Stimulated activated CD4-positive, alpha-beta T cell treated with anti-CD3 and anti-CD28 coated beads, Interleukin-2, amount 100 ng/mL, for 48 hours (primary cell): ENCODE results near the gene CASP1.
"Not testable (repeated sequence)": the region's sequence is repeated elsewhere in the genome, so short reads cannot be mapped to it uniquely, and the experiment has no call there.

Experiments
- DNase-seq, 2 donors: peaks; one replicate each; pipeline ENCODE4 v3.0.0-alpha.2; 2020

CASP1 gene

GRCh38 chr11:105034813-105035620 is at the start of gene CASP1:
Gene CASP1, minus strand, starts transcription at chr11:105035144. Its CDS starts 31 bp downstream, at chr11:105035113.
- peak in 1 of 2 donors; percentile 17 for DNase-seq

- DNase-seq = no peak
Measured at GRCh38 chr11:105081412-105082150, 46.6 kb upstream of the CASP1 start.

GRCh38 chr11:105080171-105080906 is 45.4 kb upstream of the CASP1 start:
- not testable (repeated sequence) for DNase-seq

- DNase-seq = no peak
Measured at GRCh38 chr11:105078283-105078682, 43.3 kb upstream of the CASP1 start.

GRCh38 chr11:105077141-105077790 is 42.3 kb upstream of the CASP1 start:
- peak; percentile 11 to 32 for DNase-seq

GRCh38 chr11:105074166-105074530 is 39.2 kb upstream of the CASP1 start:
- DNase-seq = no peak

- DNase-seq = no peak
Measured at GRCh38 chr11:105073456-105074165, 38.7 kb upstream of the CASP1 start.

- DNase-seq = not testable (repeated sequence)
Measured at GRCh38 chr11:105072080-105072479, 37.1 kb upstream of the CASP1 start.

- no peak for DNase-seq
Measured at GRCh38 chr11:105071089-105071732, 36.3 kb upstream of the CASP1 start.

GRCh38 chr11:105070306-105070705 is 35.4 kb upstream of the CASP1 start:
- no peak for DNase-seq

- DNase-seq = not testable (repeated sequence)
Measured at GRCh38 chr11:105069749-105070148, 34.8 kb upstream of the CASP1 start.

GRCh38 chr11:105063245-105063941 is 28.4 kb upstream of the CASP1 start:
- not testable (repeated sequence) for DNase-seq

- DNase-seq = no peak
Measured at GRCh38 chr11:105057432-105057831, 22.5 kb upstream of the CASP1 start.

- DNase-seq = no peak
Measured at GRCh38 chr11:105056446-105056845, 21.5 kb upstream of the CASP1 start.

- DNase-seq = no peak
Measured at GRCh38 chr11:105054723-105055493, 20.0 kb upstream of the CASP1 start.

GRCh38 chr11:105052487-105052886 is 17.5 kb upstream of the CASP1 start:
- no peak for DNase-seq

GRCh38 chr11:105051559-105051958 is 16.6 kb upstream of the CASP1 start:
- DNase-seq = no peak

GRCh38 chr11:105049481-105049880 is 14.5 kb upstream of the CASP1 start:
- no peak for DNase-seq

GRCh38 chr11:105046898-105047579 is 12.1 kb upstream of the CASP1 start:
- DNase-seq = no peak
